Smooth muscle cell (in vitro differentiated cells): ENCODE results near the gene GNL3L. TPM values are rescaled to one million over a fixed set of nuclear protein-coding genes. Genes with fewer than 3 reads are reported as not detected.
"Not testable (repeated sequence)": the region's sequence is repeated elsewhere in the genome, so short reads cannot be mapped to it uniquely, and the experiment has no call there.

Experiments used
- DNase-seq: peaks from one replicate; lab custom pipeline; 2025; ENCODE audit not compliant: unreplicated experiment; lab: John Stamatoyannopoulos, UW
- H2AFZ ChIP-seq: fragments of 200-600 bp; sonication (generic); 2 replicates; pipeline ENCODE4 v1.6.0; 2016; ENCODE audit warnings: antibody characterized with exemption, low read depth, mild to moderate bottlenecking
- H3F3A ChIP-seq: fragments of 200-600 bp; sonication (generic); 2 replicates; pipeline ENCODE4 v1.6.0; 2017; ENCODE audit warnings: antibody characterized with exemption, low read depth
- H3K27ac ChIP-seq: fragments of 200-600 bp; sonication (generic); 2 replicates; pipeline ENCODE4 v1.5.1; 2016; ENCODE audit warnings: low read depth, mild to moderate bottlenecking
- H3K27me3 ChIP-seq: fragments of 200-600 bp; sonication (generic); 2 replicates; pipeline ENCODE4 v1.6.1; 2016; ENCODE audit warnings: low read depth, mild to moderate bottlenecking
- H3K36me3 ChIP-seq: fragments of 200-600 bp; sonication (generic); 2 replicates; pipeline ENCODE4 v1.5.1; 2016; ENCODE audit warnings: low read depth
- H3K4me1 ChIP-seq: fragments of 200-600 bp; sonication (generic); 2 replicates; pipeline ENCODE4 v1.5.1; 2016; ENCODE audit warnings: low read depth
- H3K4me2 ChIP-seq: fragments of 200-600 bp; sonication (generic); 2 replicates; pipeline ENCODE4 v1.6.0; 2016; ENCODE audit warnings: mild to moderate bottlenecking
- H3K4me3 ChIP-seq: fragments of 200-600 bp; sonication (generic); 2 replicates; pipeline ENCODE4 v1.5.1; 2016; ENCODE audit warnings: mild to moderate bottlenecking
- H3K79me2 ChIP-seq: fragments of 200-600 bp; sonication (generic); 2 replicates; pipeline ENCODE4 v1.6.0; 2016; ENCODE audit warnings: low read depth, mild to moderate bottlenecking
- H3K9ac ChIP-seq: fragments of 200-600 bp; sonication (generic); 2 replicates; pipeline ENCODE4 v1.6.0; 2016; ENCODE audit warnings: low read depth
- H3K9me3 ChIP-seq: fragments of 200-600 bp; sonication (generic); replicated peaks from 2 replicates; pipeline ENCODE4 v1.5.1; 2016; ENCODE audit warnings: low read depth
- H4K20me1 ChIP-seq: fragments of 200-600 bp; sonication (generic); 2 replicates; pipeline ENCODE4 v1.6.0; 2016; ENCODE audit warnings: low read depth
- CTCF ChIP-seq: fragments of 200-600 bp; sonication (generic); IDR thresholded peaks from 2 replicates; pipeline ENCODE4 v1.5.1; 2017; ENCODE audit warnings: borderline replicate concordance, mild to moderate bottlenecking, antibody characterized with exemption; ENCODE audit not compliant: insufficient read depth, poor library complexity, severe bottlenecking
- WGBS: methylation state at CpG from one replicate; pipeline ENCODE4 v1.1.7; 2016; ENCODE audit warnings: low lambda C conversion rate; 5-methylcytosine and 5-hydroxymethylcytosine counted together
- polyA plus RNA-seq: library from polyadenylated mRNA; unstranded; fragments of >200 nt; fragmentation: Nextera tagmentation; extraction: Ambion mirVana; gene quantifications from 2 replicates; pipeline ENCODE4 v1.2.1, GENCODE V29; 2016
- total RNA-seq: library from RNA; depleted of rRNA; stranded (reverse); fragments of >200 nt; gene quantifications from 2 replicates; pipeline ENCODE4 v1.2.3, GENCODE V29; 2014

GNL3L gene
- total and polyA plus RNA-seq, 2 experiments from 2014 or later: 4.3 to 20.0 TPM

- H3K4me2 ChIP-seq: no peak overlapping the region
- H3K4me1 ChIP-seq: no peaks in the 10 kb centered on the region
- H3K27ac ChIP-seq: no peak overlapping the region
- H3K9ac ChIP-seq: no peak overlapping the region
- no peaks in the 10 kb centered on the region for H3F3A ChIP-seq
- H3K9me3 ChIP-seq: no peaks in the 10 kb centered on the region
- no peak for TF ChIP-seq CTCF
- peaks cover 42% of the 10 kb centered on the region for H3K79me2 ChIP-seq
- WGBS: 78% methylated on average over 4 of the region's 4 CpGs
- H3K27me3 ChIP-seq: no peaks in the 10 kb centered on the region
- no peaks in the 10 kb centered on the region for H4K20me1 ChIP-seq
- H3K36me3 ChIP-seq: no peaks in the 10 kb centered on the region
- H2AFZ ChIP-seq: no peak overlapping the region
- DNase-seq: no peak
- H3K4me3 ChIP-seq: no peak overlapping the region
Measured at GRCh38 chrX:54534271-54534670, 4.3 kb downstream of the GNL3L start.

- H3K27ac ChIP-seq: peak overlapping the region; percentile 65
- DNase-seq: no peak
- H3K79me2 ChIP-seq: peaks cover 2% of the 10 kb centered on the region
- H3K4me3 ChIP-seq: no peak overlapping the region
- H3K4me2 ChIP-seq: no peak overlapping the region
- H3K27me3 ChIP-seq: no peaks in the 10 kb centered on the region
- H3K36me3 ChIP-seq: no peaks in the 10 kb centered on the region
- peak overlapping the region; percentile 43 for H3K9ac ChIP-seq
- no peak overlapping the region for H2AFZ ChIP-seq
- no peaks in the 10 kb centered on the region for H3K4me1 ChIP-seq
- no peaks in the 10 kb centered on the region for H4K20me1 ChIP-seq
- TF ChIP-seq CTCF: no peak
- 57% methylated on average over 4 of the region's 4 CpGs for WGBS
- H3F3A ChIP-seq: no peaks in the 10 kb centered on the region
- no peaks in the 10 kb centered on the region for H3K9me3 ChIP-seq
Measured at GRCh38 chrX:54540289-54540688, 10.3 kb downstream of the GNL3L start.

DNA sequence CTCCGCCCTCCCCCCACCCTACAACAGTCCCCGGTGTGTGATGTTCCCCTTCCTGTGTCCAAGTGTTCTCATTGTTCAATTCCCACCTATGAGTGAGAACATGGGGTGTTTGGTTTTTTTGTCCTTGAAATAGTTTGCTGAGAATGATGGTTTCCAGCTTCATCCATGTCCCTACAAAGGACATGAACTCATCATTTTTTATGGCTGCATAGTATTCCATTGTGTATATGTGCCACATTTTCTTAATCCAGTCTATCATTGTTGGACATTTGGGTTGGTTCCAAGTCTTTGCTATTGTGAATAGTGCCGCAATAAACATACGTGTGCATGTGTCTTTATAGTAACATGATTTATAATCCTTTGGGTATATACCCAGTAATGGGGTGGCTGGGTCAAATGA is 12.2 kb downstream of the GNL3L start:
- H3K79me2 ChIP-seq, H2AFZ ChIP-seq, H3K27me3 ChIP-seq, H3K36me3 ChIP-seq, H3K27ac ChIP-seq, H3K4me1 ChIP-seq, H3F3A ChIP-seq, H4K20me1 ChIP-seq, H3K9ac ChIP-seq, H3K4me3 ChIP-seq, H3K4me2 ChIP-seq, H3K9me3 ChIP-seq, DNase-seq: not testable (repeated sequence)
- 80% methylated on average over 3 of the region's 4 CpGs for WGBS

- H3F3A ChIP-seq: no peaks in the 10 kb centered on the region
- no peak overlapping the region for H3K27ac ChIP-seq
- DNase-seq: no peak
- H3K79me2 ChIP-seq: no peaks in the 10 kb centered on the region
- H3K9me3 ChIP-seq: no peaks in the 10 kb centered on the region
- TF ChIP-seq CTCF: no peak
- peaks cover 4% of the 10 kb centered on the region for H3K36me3 ChIP-seq
- H3K9ac ChIP-seq: no peak overlapping the region
- no peaks in the 10 kb centered on the region for H3K4me1 ChIP-seq
- no peak overlapping the region for H2AFZ ChIP-seq
- H3K4me3 ChIP-seq: no peak overlapping the region
- no peak overlapping the region for H3K4me2 ChIP-seq
- H3K27me3 ChIP-seq: no peaks in the 10 kb centered on the region
- 83% methylated on average over 4 of the region's 4 CpGs for WGBS
- H4K20me1 ChIP-seq: no peaks in the 10 kb centered on the region
Measured at GRCh38 chrX:54550821-54551220, 20.8 kb downstream of the GNL3L start.
